Smooth muscle cell (in vitro differentiated cells): ENCODE data around the gene GRPEL2. TPM values are rescaled to one million over a fixed set of nuclear protein-coding genes. Genes with fewer than 3 reads are reported as not detected.

Experiments used
- DNase-seq: peaks from one replicate; lab custom pipeline; 2025; ENCODE audit not compliant: unreplicated experiment; lab: John Stamatoyannopoulos, UW
- H2AFZ ChIP-seq: fragments of 200-600 bp; sonication (generic); 2 replicates; pipeline ENCODE4 v1.6.0; 2016; ENCODE audit warnings: antibody characterized with exemption, low read depth, mild to moderate bottlenecking
- H3F3A ChIP-seq: fragments of 200-600 bp; sonication (generic); 2 replicates; pipeline ENCODE4 v1.6.0; 2017; ENCODE audit warnings: antibody characterized with exemption, low read depth
- H3K27ac ChIP-seq: fragments of 200-600 bp; sonication (generic); 2 replicates; pipeline ENCODE4 v1.5.1; 2016; ENCODE audit warnings: low read depth, mild to moderate bottlenecking
- H3K27me3 ChIP-seq: fragments of 200-600 bp; sonication (generic); 2 replicates; pipeline ENCODE4 v1.6.1; 2016; ENCODE audit warnings: low read depth, mild to moderate bottlenecking
- H3K36me3 ChIP-seq: fragments of 200-600 bp; sonication (generic); 2 replicates; pipeline ENCODE4 v1.5.1; 2016; ENCODE audit warnings: low read depth
- H3K4me1 ChIP-seq: fragments of 200-600 bp; sonication (generic); 2 replicates; pipeline ENCODE4 v1.5.1; 2016; ENCODE audit warnings: low read depth
- H3K4me2 ChIP-seq: fragments of 200-600 bp; sonication (generic); 2 replicates; pipeline ENCODE4 v1.6.0; 2016; ENCODE audit warnings: mild to moderate bottlenecking
- H3K4me3 ChIP-seq: fragments of 200-600 bp; sonication (generic); 2 replicates; pipeline ENCODE4 v1.5.1; 2016; ENCODE audit warnings: mild to moderate bottlenecking
- H3K79me2 ChIP-seq: fragments of 200-600 bp; sonication (generic); 2 replicates; pipeline ENCODE4 v1.6.0; 2016; ENCODE audit warnings: low read depth, mild to moderate bottlenecking
- H3K9ac ChIP-seq: fragments of 200-600 bp; sonication (generic); 2 replicates; pipeline ENCODE4 v1.6.0; 2016; ENCODE audit warnings: low read depth
- H3K9me3 ChIP-seq: fragments of 200-600 bp; sonication (generic); replicated peaks from 2 replicates; pipeline ENCODE4 v1.5.1; 2016; ENCODE audit warnings: low read depth
- H4K20me1 ChIP-seq: fragments of 200-600 bp; sonication (generic); 2 replicates; pipeline ENCODE4 v1.6.0; 2016; ENCODE audit warnings: low read depth
- WGBS: methylation state at CpG from one replicate; pipeline ENCODE4 v1.1.7; 2016; ENCODE audit warnings: low lambda C conversion rate; 5-methylcytosine and 5-hydroxymethylcytosine counted together
- polyA plus RNA-seq: library from polyadenylated mRNA; unstranded; fragments of >200 nt; fragmentation: Nextera tagmentation; extraction: Ambion mirVana; gene quantifications from 2 replicates; pipeline ENCODE4 v1.2.1, GENCODE V29; 2016
- total RNA-seq: library from RNA; depleted of rRNA; stranded (reverse); fragments of >200 nt; gene quantifications from 2 replicates; pipeline ENCODE4 v1.2.3, GENCODE V29; 2014
- TF ChIP-seq, protein P1 (sequence below): fragments of 200-600 bp; sonication (generic); IDR thresholded peaks from 2 replicates; pipeline ENCODE4 v1.5.1; 2017; ENCODE audit warnings: borderline replicate concordance, mild to moderate bottlenecking, antibody characterized with exemption; ENCODE audit not compliant: insufficient read depth, poor library complexity, severe bottlenecking

GRPEL2 gene
- total and polyA plus RNA-seq, 2 experiments from 2014 or later, result 5.2 to 13.0 TPM

GRCh38 chr5:149344151-149344550 lies 1.1 kb upstream of the GRPEL2 start:
- Histone ChIP-seq H3K27ac (no peak overlapping the region), H3K79me2 (peaks cover 26% of the 10 kb centered on the region), H3K9ac (no peak overlapping the region), H4K20me1 (no peaks in the 10 kb centered on the region), H3K4me2 (peak overlapping the region; percentile 93), H3K4me3 (no peak overlapping the region), H2AFZ (no peak overlapping the region), H3F3A (peaks cover 4% of the 10 kb centered on the region), H3K4me1 (peaks cover 11% of the 10 kb centered on the region), H3K27me3 (peaks cover 12% of the 10 kb centered on the region), H3K36me3 (no peaks in the 10 kb centered on the region), H3K9me3 (no peaks in the 10 kb centered on the region)
- WGBS, result 96% methylated on average over 2 of the region's 2 CpGs
- TF ChIP-seq, protein P1, sequence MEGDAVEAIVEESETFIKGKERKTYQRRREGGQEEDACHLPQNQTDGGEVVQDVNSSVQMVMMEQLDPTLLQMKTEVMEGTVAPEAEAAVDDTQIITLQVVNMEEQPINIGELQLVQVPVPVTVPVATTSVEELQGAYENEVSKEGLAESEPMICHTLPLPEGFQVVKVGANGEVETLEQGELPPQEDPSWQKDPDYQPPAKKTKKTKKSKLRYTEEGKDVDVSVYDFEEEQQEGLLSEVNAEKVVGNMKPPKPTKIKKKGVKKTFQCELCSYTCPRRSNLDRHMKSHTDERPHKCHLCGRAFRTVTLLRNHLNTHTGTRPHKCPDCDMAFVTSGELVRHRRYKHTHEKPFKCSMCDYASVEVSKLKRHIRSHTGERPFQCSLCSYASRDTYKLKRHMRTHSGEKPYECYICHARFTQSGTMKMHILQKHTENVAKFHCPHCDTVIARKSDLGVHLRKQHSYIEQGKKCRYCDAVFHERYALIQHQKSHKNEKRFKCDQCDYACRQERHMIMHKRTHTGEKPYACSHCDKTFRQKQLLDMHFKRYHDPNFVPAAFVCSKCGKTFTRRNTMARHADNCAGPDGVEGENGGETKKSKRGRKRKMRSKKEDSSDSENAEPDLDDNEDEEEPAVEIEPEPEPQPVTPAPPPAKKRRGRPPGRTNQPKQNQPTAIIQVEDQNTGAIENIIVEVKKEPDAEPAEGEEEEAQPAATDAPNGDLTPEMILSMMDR, result no peak
- DNase-seq, result no peak

GRCh38 chr5:149345892-149346222 lies 558 bp downstream of the GRPEL2 start:
- H3K27me3 ChIP-seq, result peaks cover 8% of the 10 kb centered on the region
- H3K79me2 ChIP-seq, result peaks cover 26% of the 10 kb centered on the region
- no peaks in the 10 kb centered on the region for H4K20me1 ChIP-seq
- H2AFZ ChIP-seq, result peak overlapping the region; percentile 61
- peaks cover 4% of the 10 kb centered on the region for H3K36me3 ChIP-seq
- peak overlapping the region; percentile 93 for H3K4me2 ChIP-seq
- TF ChIP-seq, protein P1, result no peak
- 2% methylated on average over 11 of the region's 11 CpGs for WGBS
- no peak for DNase-seq
- peak overlapping the region; percentile 71 for H3K4me3 ChIP-seq
- H3K27ac ChIP-seq, result peak overlapping the region; percentile 31
- peak overlapping the region; percentile 50 for H3K9ac ChIP-seq
- peaks cover 4% of the 10 kb centered on the region for H3F3A ChIP-seq
- H3K4me1 ChIP-seq, result peaks cover 11% of the 10 kb centered on the region
- no peaks in the 10 kb centered on the region for H3K9me3 ChIP-seq

DNA sequence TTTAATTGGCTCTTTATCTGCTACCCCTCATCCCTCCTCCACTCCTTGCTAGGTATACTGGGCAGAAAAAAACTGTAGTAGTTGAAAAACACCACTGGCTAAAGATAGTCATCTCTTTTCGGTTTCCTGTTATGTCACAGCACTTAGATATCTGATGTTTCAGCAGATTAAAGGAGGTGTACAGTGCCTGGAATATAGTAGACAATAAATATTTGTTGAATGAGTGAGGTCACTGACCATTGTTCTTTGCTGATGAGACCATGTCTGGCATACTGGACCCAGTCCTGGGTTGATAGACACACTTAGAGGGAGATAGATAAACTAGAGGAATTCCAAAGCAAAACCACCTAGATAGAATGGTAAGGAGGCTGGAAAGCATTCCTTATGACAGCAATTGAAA lies 3.2 kb downstream of the GRPEL2 start:
- Histone ChIP-seq H3K36me3 (peaks cover 17% of the 10 kb centered on the region), H4K20me1 (no peaks in the 10 kb centered on the region), H3K27ac (no peak overlapping the region), H3K4me2 (no peak overlapping the region), H3K9me3 (no peaks in the 10 kb centered on the region), H3K4me1 (peaks cover 11% of the 10 kb centered on the region), H3F3A (peaks cover 8% of the 10 kb centered on the region), H3K4me3 (no peak overlapping the region), H3K79me2 (peaks cover 26% of the 10 kb centered on the region), H2AFZ (no peak overlapping the region), H3K9ac (no peak overlapping the region), H3K27me3 (peaks cover 8% of the 10 kb centered on the region)
- 86% methylated on average over 1 of the region's 1 CpG for WGBS
- DNase-seq, result no peak
- TF ChIP-seq, protein P1, result no peak

- Histone ChIP-seq H2AFZ (no peak overlapping the region), H3K27me3 (peaks cover 2% of the 10 kb centered on the region), H3K79me2 (peaks cover 26% of the 10 kb centered on the region), H3K9me3 (no peaks in the 10 kb centered on the region), H3F3A (peaks cover 4% of the 10 kb centered on the region), H3K27ac (no peak overlapping the region), H3K4me1 (peaks cover 9% of the 10 kb centered on the region), H3K36me3 (peaks cover 17% of the 10 kb centered on the region), H3K4me2 (no peak overlapping the region), H3K9ac (no peak overlapping the region), H4K20me1 (peaks cover 4% of the 10 kb centered on the region), H3K4me3 (no peak overlapping the region)
- no peak for DNase-seq
- TF ChIP-seq, protein P1, result no peak
- WGBS, result 93% methylated on average over 4 of the region's 4 CpGs
Measured at GRCh38 chr5:149349382-149349781, 4.1 kb downstream of the GRPEL2 start.
